Stomach (tissue), 9 donors: Measurements from ENCODE around the gene GLUL. TPM values are rescaled to one million over a fixed set of nuclear protein-coding genes. Genes with fewer than 3 reads are reported as not detected.

ENCODE experiments used
- DNase-seq, 2 donors: peaks; one replicate each; pipeline versions ENCODE4 v3.0.0 to v3.0.0-alpha.2; 2013 to 2019
- H3K27ac ChIP-seq, 5 donors: fragments of 200-600 bp in 4 of 5; sonication (generic) in 4 of 5; one replicate each; pipeline ENCODE4 v1.5.1; 2013 to 2019; ENCODE audit warnings: mild to moderate bottlenecking in 1 of 5, moderate library complexity in 1 of 5
- H3K27me3 ChIP-seq, 3 donors: fragments of 200-600 bp; sonication (generic); one replicate each; pipeline ENCODE4 v1.5.1; 2017 to 2019; ENCODE audit warnings: mixed run types in 1 of 3
- H3K36me3 ChIP-seq, 4 donors: fragments of 200-600 bp; sonication (generic); 1 replicate in 3 of 4; 2 replicates in 1 of 4; pipeline ENCODE4 v1.5.1; 2016 to 2019
- H3K4me1 ChIP-seq, 4 donors: fragments of 200-600 bp; sonication (generic); one replicate each; pipeline ENCODE4 v1.5.1; 2016 to 2019
- H3K4me3 ChIP-seq, 4 donors: fragments of 200-600 bp; sonication (generic) in 3 of 4; one replicate each; pipeline ENCODE4 v1.5.1; 2016 to 2019; ENCODE audit warnings: mild to moderate bottlenecking in 1 of 4
- H3K9me3 ChIP-seq, 4 donors: fragments of 200-600 bp; sonication (generic); one replicate each; pipeline ENCODE4 v1.5.1; 2016 to 2019
- EP300 ChIP-seq: sonication (generic); formaldehyde crosslinking; IDR thresholded peaks from one replicate; pipeline ENCODE4 v1.6.1; 2017; ENCODE audit warnings: antibody characterized with exemption
- POLR2A ChIP-seq, 4 donors: fragments of 450-650 bp; IDR thresholded peaks; one replicate each; pipeline ENCODE4 v1.6.1; 2016; ENCODE audit warnings: antibody characterized with exemption in 4 of 4, control low read depth in 2 of 4, mild to moderate bottlenecking in 1 of 4, moderate library complexity in 1 of 4
- POLR2AphosphoS5 ChIP-seq, 3 donors: sonication (generic); formaldehyde crosslinking; IDR thresholded peaks; one replicate each; pipeline ENCODE4 v1.6.1; 2016; ENCODE audit warnings: antibody characterized with exemption in 3 of 3
- WGBS, 5 donors: extraction: QIAGEN DNeasy Blood & Tissue Kit in 3 of 5; methylation state at CpG; one replicate each; pipeline versions ENCODE4 v1.1.5 to v1.1.7; 2013 to 2018; 5-methylcytosine and 5-hydroxymethylcytosine counted together
- intact Hi-C: fragments of 100-400 bp; cut with DNase I; formaldehyde crosslinking; loops from one replicate; pipeline ENCODE4 v1.15.1; 2023; ENCODE audit warnings: low total_unique reads
- polyA plus RNA-seq, 3 donors: library from polyadenylated mRNA; stranded (reverse); fragments of 200-250 nt; gene quantifications; one replicate each; pipeline ENCODE4 v1.2.3, GENCODE V29; 2013
- total RNA-seq, 5 donors: library from RNA; depleted of rRNA; stranded (reverse); fragments of >200 nt; gene quantifications; one replicate each; pipeline versions ENCODE4 v1.1.0 to v1.2.3, GENCODE V29; 2014 to 2016
- TF ChIP-seq, protein P1 (sequence below), 7 experiments: fragments of 450-650 bp in 4 of 7; fragments of 200-600 bp in 3 of 7; sonication (generic) in 3 of 7; IDR thresholded peaks; one replicate each; pipeline ENCODE4 v1.5.1; 2016 to 2019; ENCODE audit warnings: antibody characterized with exemption in 7 of 7, control low read depth in 2 of 7, mild to moderate bottlenecking in 1 of 7
- donor health status: healthy with polysubstance abuse.
- donor health status: Bipolar disorder and iron deficiency.
- donor health status: healthy.

GLUL gene
- total and polyA plus RNA-seq, 8 donors = 102 to 1,958 (median 1,530) TPM

DNA sequence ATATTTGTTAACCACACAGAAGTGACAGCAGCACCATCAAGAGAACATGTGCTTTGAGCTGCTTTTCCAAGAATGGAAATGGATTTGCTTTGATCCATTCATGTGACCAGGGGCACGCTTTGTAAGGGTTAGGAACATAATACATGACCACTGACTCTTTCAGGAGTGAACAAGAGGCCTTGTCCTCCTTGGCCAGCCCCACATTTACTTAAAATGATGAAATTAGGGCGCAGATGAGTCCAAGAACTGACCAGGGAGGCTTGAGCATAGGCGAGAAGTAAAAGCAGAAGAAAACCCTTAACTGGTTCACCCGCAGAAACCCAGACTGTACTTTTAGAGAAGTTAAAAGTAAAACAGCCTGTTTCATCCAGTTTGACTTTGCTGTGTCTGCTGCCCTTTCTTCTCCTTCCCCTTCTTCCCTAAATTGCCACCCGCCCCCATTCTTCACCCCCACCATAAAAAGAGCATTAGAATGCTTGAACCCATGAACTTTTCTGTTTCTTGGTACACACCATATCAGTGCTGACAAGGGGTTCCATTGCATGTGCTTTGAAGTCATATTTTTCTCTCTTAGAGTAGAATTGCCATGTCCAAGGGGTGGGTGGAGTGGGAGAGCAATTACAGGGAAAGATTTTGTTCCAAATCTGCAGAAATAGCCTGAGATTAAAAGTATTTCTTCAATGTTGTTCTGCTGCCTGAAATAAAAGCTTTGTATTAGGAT, 2.6 kb upstream of the GLUL start:
- Histone ChIP-seq H3K4me1 (peaks cover 26 to 61% (median 46%) of the 10 kb centered on the region in 4 donors), H3K9me3 (no peaks in the 10 kb centered on the region), H3K27me3 (no peaks in the 10 kb centered on the region), H3K4me3 (no peak overlapping the region), H3K36me3 (peaks cover 4 to 22% (median 15%) of the 10 kb centered on the region in 4 donors), H3K27ac (peak overlapping the region; percentile 51 to 99 (median 98))
- intact Hi-C loops = loop anchor here (10.0 kb wide), 1 partner anchor 89 kb away; no protein-coding TSS in a partner anchor
- no peak for DNase-seq
- no peak for TF ChIP-seq EP300
- TF ChIP-seq POLR2AphosphoS5 (IDR thresholded peaks at IDR 0.05) = no peak
- TF ChIP-seq POLR2A (IDR thresholded peaks at IDR 0.05) = no peak
- TF ChIP-seq, protein P1, sequence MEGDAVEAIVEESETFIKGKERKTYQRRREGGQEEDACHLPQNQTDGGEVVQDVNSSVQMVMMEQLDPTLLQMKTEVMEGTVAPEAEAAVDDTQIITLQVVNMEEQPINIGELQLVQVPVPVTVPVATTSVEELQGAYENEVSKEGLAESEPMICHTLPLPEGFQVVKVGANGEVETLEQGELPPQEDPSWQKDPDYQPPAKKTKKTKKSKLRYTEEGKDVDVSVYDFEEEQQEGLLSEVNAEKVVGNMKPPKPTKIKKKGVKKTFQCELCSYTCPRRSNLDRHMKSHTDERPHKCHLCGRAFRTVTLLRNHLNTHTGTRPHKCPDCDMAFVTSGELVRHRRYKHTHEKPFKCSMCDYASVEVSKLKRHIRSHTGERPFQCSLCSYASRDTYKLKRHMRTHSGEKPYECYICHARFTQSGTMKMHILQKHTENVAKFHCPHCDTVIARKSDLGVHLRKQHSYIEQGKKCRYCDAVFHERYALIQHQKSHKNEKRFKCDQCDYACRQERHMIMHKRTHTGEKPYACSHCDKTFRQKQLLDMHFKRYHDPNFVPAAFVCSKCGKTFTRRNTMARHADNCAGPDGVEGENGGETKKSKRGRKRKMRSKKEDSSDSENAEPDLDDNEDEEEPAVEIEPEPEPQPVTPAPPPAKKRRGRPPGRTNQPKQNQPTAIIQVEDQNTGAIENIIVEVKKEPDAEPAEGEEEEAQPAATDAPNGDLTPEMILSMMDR (IDR thresholded peaks at IDR 0.05) = no peak
- WGBS, 5 donors = 38 to 64% (median 39%) methylated on average over 5 of the region's 5 CpGs

DNA sequence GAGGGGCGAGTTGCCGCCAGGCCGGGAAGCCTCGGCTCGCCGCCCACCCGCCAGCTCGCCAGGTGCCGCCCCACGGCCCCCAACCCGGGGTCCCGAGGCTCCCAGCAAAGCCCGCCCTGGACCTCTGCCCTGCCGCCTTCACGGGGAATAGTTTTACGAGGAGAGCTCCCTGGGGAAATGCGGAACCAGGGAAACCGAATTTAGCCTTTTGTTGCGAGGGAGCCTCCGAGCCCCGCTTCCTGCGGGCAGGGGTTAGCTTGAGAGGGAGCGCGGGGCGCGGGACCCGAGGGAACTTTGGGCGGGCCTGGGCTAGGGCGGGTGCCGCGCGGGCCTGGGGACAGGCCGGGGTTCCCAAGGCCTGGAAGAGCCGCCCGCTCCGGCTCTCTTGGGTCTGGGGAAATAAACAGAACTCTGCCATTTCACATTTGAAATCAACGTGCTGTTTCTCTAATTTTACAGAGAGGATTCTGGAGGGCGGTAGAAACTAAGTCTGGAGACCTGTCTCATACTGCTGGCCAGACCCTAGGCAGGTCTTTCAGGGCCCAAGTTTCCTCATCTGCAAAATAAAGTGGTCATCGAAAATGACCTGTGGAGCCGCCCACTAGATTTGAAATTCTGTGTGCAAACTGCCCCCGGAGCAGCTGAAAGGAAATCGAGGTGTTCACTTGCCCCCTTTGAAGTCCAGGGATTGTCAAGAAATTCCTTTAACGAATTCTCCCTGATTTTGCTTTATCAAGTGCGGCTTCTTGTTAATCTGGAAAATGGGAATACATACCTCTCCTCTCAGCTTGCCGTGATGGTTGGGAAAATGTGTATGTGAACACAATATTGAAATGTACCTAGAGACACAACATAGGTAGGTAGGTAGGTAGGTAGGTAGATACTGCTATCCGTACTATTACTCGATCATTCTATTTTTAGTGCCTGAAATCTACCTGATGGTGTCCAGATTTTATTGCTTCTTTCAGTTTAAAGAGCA, 749 bp upstream of the GLUL start:
- TF ChIP-seq, protein P1 (IDR thresholded peaks at IDR 0.05) = no peak
- no peak for TF ChIP-seq EP300
- no peak for TF ChIP-seq POLR2A (IDR thresholded peaks at IDR 0.05)
- no peak for TF ChIP-seq POLR2AphosphoS5 (IDR thresholded peaks at IDR 0.05)
- Histone ChIP-seq H3K9me3 (no peaks in the 10 kb centered on the region), H3K36me3 (peaks cover 22 to 41% (median 33%) of the 10 kb centered on the region in 4 donors), H3K4me1 (peaks cover 37 to 67% (median 55%) of the 10 kb centered on the region in 4 donors), H3K27ac (peak overlapping the region; percentile 97 to 99 (median 99)), H3K27me3 (no peaks in the 10 kb centered on the region), H3K4me3 (peak overlapping the region; percentile 70 to 94 (median 78))
- peak in 1 of 2 donors; percentile 56 for DNase-seq
- intact Hi-C loops = loop anchor here (10.0 kb wide), 1 partner anchor 88 kb away; no protein-coding TSS in a partner anchor
- WGBS, 5 donors = 9 to 14% (median 11%) methylated on average over 41 to 47 of the region's 47 CpGs

DNA sequence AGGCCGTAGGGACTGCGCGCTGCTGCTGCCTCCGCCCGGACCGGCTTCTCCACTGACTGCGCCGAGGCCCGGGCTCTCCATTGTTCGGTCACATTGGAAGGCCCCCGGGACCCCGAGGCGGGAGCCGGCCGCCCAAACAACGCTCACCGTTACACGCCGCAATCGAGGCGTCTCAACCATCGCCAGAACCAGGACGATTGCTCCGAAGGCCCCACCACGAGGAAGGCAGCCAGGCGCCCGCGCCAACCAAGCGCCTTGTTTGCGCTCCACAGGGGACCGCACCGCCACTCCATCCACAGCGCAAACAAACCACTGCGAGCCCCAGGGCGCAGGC, 595 bp downstream of the GLUL start:
- TF ChIP-seq, protein P1 (IDR thresholded peaks at IDR 0.05) = no peak
- TF ChIP-seq EP300 (no peak), POLR2AphosphoS5 (IDR thresholded peaks at IDR 0.05) (no peak), POLR2A (IDR thresholded peaks at IDR 0.05) (no peak)
- DNase-seq = no peak
- intact Hi-C loops = loop anchor here (10.0 kb wide), 1 partner anchor 86 kb away; no protein-coding TSS in a partner anchor
- peak overlapping the region; percentile 97 to 99 (median 99) for H3K27ac ChIP-seq
- H3K4me3 ChIP-seq = peak overlapping the region; percentile 70 to 94 (median 78)
- peaks cover 45 to 67% (median 55%) of the 10 kb centered on the region in 4 donors for H3K4me1 ChIP-seq
- H3K27me3 ChIP-seq = no peaks in the 10 kb centered on the region
- peaks cover 35 to 55% (median 46%) of the 10 kb centered on the region in 4 donors for H3K36me3 ChIP-seq
- WGBS, 5 donors = 0 to 1% (median 0%) methylated on average over 26 to 35 of the region's 35 CpGs
- no peaks in the 10 kb centered on the region for H3K9me3 ChIP-seq

DNA sequence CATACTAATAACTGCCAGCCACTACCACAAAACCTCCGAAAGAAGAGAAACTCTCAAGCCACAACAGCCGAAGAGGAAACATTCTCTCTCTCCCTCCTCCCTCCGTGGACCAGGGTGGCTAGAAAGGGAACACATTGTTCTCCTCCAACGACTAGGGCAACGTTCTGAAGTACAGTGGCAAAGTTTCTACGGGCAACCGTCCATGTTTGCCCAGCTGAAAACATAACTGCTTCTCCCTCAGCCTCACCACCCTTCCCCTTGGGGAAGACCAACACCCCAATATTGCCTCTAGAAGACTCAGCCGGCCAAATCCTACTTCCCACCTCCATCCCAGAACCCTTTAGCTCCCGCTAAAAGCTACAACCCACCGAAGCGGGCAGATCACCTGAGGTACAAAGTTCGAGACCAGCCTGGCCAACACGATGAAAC, 2.0 kb downstream of the GLUL start:
- Histone ChIP-seq H3K4me1 (peaks cover 56 to 67% (median 61%) of the 10 kb centered on the region in 4 donors), H3K9me3 (no peaks in the 10 kb centered on the region), H3K4me3 (peak overlapping the region; percentile 70 to 94 (median 78)), H3K27ac (peak overlapping the region; percentile 97 to 99 (median 99)), H3K36me3 (peaks cover 49 to 68% (median 60%) of the 10 kb centered on the region in 4 donors), H3K27me3 (no peaks in the 10 kb centered on the region)
- peak in 1 of 2 donors; percentile 50 for DNase-seq
- TF ChIP-seq POLR2AphosphoS5 (IDR thresholded peaks at IDR 0.05) = peak; percentile 2 to 68 (median 67)
- TF ChIP-seq, protein P1 (IDR thresholded peaks at IDR 0.05) = no peak
- 2 to 8% (median 3%) methylated on average over 13 of the region's 13 CpGs for WGBS, 5 donors
- intact Hi-C loops = loop anchor here (10.0 kb wide), 1 partner anchor 85 kb away; no protein-coding TSS in a partner anchor
